ENCODE measurements around the gene HCN4. TPM values are rescaled to one million over a fixed set of nuclear protein-coding genes. Genes with fewer than 3 reads are reported as not detected.

HCN4 gene
- total RNA-seq, 2 donors from 2014 or later = 0.82 to 3.1 TPM

DNA sequence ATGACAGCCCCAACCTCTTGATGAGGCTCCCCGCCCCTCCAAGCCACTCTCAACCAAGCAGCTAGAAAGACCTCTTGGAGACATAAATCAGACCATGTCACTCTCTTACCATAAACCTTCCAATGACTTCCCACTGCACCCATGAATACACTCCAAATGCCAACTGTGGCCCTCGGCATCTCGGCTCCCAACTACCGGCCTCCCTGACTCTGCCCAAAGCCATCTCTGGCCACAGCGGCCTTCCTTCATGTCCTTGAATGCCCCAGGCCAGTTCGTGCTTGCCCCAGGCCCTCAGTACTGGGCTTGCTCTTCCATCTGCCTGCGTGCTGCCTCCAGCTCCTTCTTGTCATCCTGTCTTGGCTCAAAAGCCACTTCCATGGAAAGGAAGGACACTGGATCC lies 32.0 kb downstream of the HCN4 start:
- Histone ChIP-seq H3K9ac (ENCODE audit: extremely low read depth, low read length, poor library complexity, severe bottlenecking) (no peak overlapping the region), H3K4me1 (ENCODE audit: control insufficient read depth, insufficient read depth, low read length) (no peaks in the 10 kb centered on the region), H3K27me3 (ENCODE audit: control insufficient read depth, insufficient read depth, low read length, poor library complexity, severe bottlenecking) (no peaks in the 10 kb centered on the region), H3K4me3 (ENCODE audit: low read length) (no peak overlapping the region), H3K36me3 (ENCODE audit: control insufficient read depth, insufficient read depth, low read length) (no peaks in the 10 kb centered on the region), H3K27ac (ENCODE audit: low read depth, low read length) (no peak overlapping the region), H3K9me3 (ENCODE audit: control insufficient read depth, low read length) (no peaks in the 10 kb centered on the region)
- Mint-ChIP-seq H3K4me1 (no peaks in the 10 kb centered on the region), H3K4me3 (no peak overlapping the region), H3K27ac (no peak overlapping the region), H3K27me3 (ENCODE audit: insufficient read depth) (no peaks in the 10 kb centered on the region), H3K9me3 (no peaks in the 10 kb centered on the region), H3K36me3 (ENCODE audit: low read depth) (no peaks in the 10 kb centered on the region)
- no peak for DNase-seq
- 87 to 95% methylated on average over 7 of the region's 7 CpGs for WGBS, 2 experiments (ENCODE audit: insufficient coverage in 1 of 2, insufficient read length in 1 of 2)
- TF ChIP-seq CTCF (conservative IDR thresholded peaks at IDR 0.05) = no peak

- Histone ChIP-seq H3K9ac (ENCODE audit: extremely low read depth, low read length, poor library complexity, severe bottlenecking) (no peak overlapping the region), H3K4me3 (ENCODE audit: low read length) (no peak overlapping the region), H3K27ac (ENCODE audit: low read depth, low read length) (no peak overlapping the region), H3K9me3 (ENCODE audit: control insufficient read depth, low read length) (no peaks in the 10 kb centered on the region), H3K27me3 (ENCODE audit: control insufficient read depth, insufficient read depth, low read length, poor library complexity, severe bottlenecking) (no peaks in the 10 kb centered on the region), H3K4me1 (ENCODE audit: control insufficient read depth, insufficient read depth, low read length) (no peaks in the 10 kb centered on the region), H3K36me3 (ENCODE audit: control insufficient read depth, insufficient read depth, low read length) (no peaks in the 10 kb centered on the region)
- TF ChIP-seq CTCF (conservative IDR thresholded peaks at IDR 0.05) = no peak
- Mint-ChIP-seq H3K9me3 (no peaks in the 10 kb centered on the region), H3K27ac (no peak overlapping the region), H3K27me3 (ENCODE audit: insufficient read depth) (no peaks in the 10 kb centered on the region), H3K4me1 (no peaks in the 10 kb centered on the region), H3K36me3 (ENCODE audit: low read depth) (no peaks in the 10 kb centered on the region), H3K4me3 (no peak overlapping the region)
- WGBS, 2 experiments (ENCODE audit: insufficient coverage in 1 of 2, insufficient read length in 1 of 2) = 86 to 96% methylated on average over 3 to 5 of the region's 5 CpGs
- no peak for DNase-seq
Measured at GRCh38 chr15:73335471-73335870, 33.3 kb downstream of the HCN4 start.

DNA sequence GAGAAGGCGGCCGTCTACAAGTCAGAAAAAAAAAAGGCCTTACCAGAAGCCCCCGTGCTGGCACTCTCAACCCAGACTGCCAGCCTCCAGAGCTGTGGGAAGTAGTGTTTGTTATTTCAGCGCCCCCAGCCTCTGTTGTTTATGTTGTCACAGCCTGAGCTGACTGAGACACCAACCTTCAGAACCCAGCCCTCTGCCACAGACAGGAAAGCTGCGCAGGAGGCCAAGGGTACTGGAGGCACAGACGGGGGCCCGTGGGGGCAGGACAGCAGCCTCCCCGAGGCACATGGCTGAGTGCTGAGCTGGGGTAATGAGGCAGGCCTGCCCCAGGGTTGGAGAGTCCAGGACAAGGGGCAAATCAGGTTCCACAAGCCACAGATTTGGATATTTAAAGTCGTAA lies 33.7 kb downstream of the HCN4 start:
- H3K36me3 ChIP-seq (ENCODE audit: control insufficient read depth, insufficient read depth, low read length) = no peaks in the 10 kb centered on the region

More for the DNA sequence above, 33.7 kb downstream of the HCN4 start:
- Mint-ChIP-seq H3K36me3 (ENCODE audit: low read depth) (no peaks in the 10 kb centered on the region), H3K27me3 (ENCODE audit: insufficient read depth) (no peaks in the 10 kb centered on the region), H3K4me1 (no peaks in the 10 kb centered on the region), H3K9me3 (no peaks in the 10 kb centered on the region), H3K4me3 (no peak overlapping the region), H3K27ac (no peak overlapping the region)
- Histone ChIP-seq H3K9me3 (ENCODE audit: control insufficient read depth, low read length) (no peaks in the 10 kb centered on the region), H3K4me1 (ENCODE audit: control insufficient read depth, insufficient read depth, low read length) (no peaks in the 10 kb centered on the region), H3K27ac (ENCODE audit: low read depth, low read length) (no peak overlapping the region), H3K27me3 (ENCODE audit: control insufficient read depth, insufficient read depth, low read length, poor library complexity, severe bottlenecking) (no peaks in the 10 kb centered on the region), H3K4me3 (ENCODE audit: low read length) (no peak overlapping the region), H3K9ac (ENCODE audit: extremely low read depth, low read length, poor library complexity, severe bottlenecking) (no peak overlapping the region)
- no peak for DNase-seq
- no peak for TF ChIP-seq CTCF (conservative IDR thresholded peaks at IDR 0.05)
- 82 to 90% methylated on average over 3 to 9 of the region's 9 CpGs for WGBS, 2 experiments (ENCODE audit: insufficient coverage in 1 of 2, insufficient read length in 1 of 2)
